HepG2 (cell line): Measurements from ENCODE around the gene GNG2. TPM values are rescaled to one million over a fixed set of nuclear protein-coding genes. Genes with fewer than 3 reads are reported as not detected.

Experiments
- ATAC-seq: fragments of 200-7000 bp; cut with Tn5 transposase; 3 replicates; pipeline ENCODE4 v1.9.1; 2020; ENCODE audit warnings: mild to moderate bottlenecking, moderate library complexity
- BruUV-seq: library from RNA; stranded (reverse); fragments of 400-500 nt; replicated peaks from 2 replicates; lab custom pipeline; 2021; lab: Mats Ljungman, UMichigan
- CTCF ChIA-PET: fragments of 300-600 bp; formaldehyde crosslinking; extraction: SDS; loops from one replicate; lab custom pipeline; 2021; ENCODE audit warnings: low total read pairs, inconsistent platforms, low intra/inter-chr PET ratio; lab: Yijun Ruan, JAX
- POLR2A ChIA-PET: fragments of 350-600 bp; sonication (Branson Sonifier 250); formaldehyde crosslinking; loops from one replicate; lab custom pipeline; 2020; ENCODE audit warnings: antibody characterized with exemption, inconsistent platforms; lab: Yijun Ruan, JAX
- DNase-seq: peaks from one replicate; pipeline ENCODE4 v3.0.0-alpha.2; 2015; ENCODE audit warnings: low spot score
- FAIRE-seq: peaks from 3 replicates; lab custom pipeline; 2011; peaks lifted over from hg19 to GRCh38; lab: Jason Lieb, UNC
- H2AFZ ChIP-seq: one replicate; pipeline ENCODE4 v1.6.1; 2011; ENCODE audit warnings: low read length, inconsistent platforms
- H3K27ac ChIP-seq: fragments of 300-600 bp; 3 replicates; pipeline ENCODE4 v1.8.0; 2011; ENCODE audit warnings: mixed run types, mild to moderate bottlenecking, mixed read lengths, low read length, inconsistent platforms; ENCODE audit not compliant: insufficient read depth; ENCODE audit errors: extremely low read length
- H3K27me3 ChIP-seq, 2 experiments: fragments of 200-600 bp in 1 of 2; 2 replicates in 1 of 2; 3 replicates in 1 of 2; pipeline versions ENCODE4 v1.6.0 to v1.8.0; 2011; ENCODE audit warnings: low read length in 2 of 2, mild to moderate bottlenecking in 2 of 2, moderate library complexity in 2 of 2, inconsistent platforms in 1 of 2; ENCODE audit not compliant: insufficient read depth in 2 of 2, control insufficient read depth in 1 of 2
- H3K36me3 ChIP-seq, 2 experiments: fragments of 200-600 bp in 1 of 2; replicated peaks in 1 of 2; 2 replicates in 1 of 2; 3 replicates in 1 of 2; pipeline versions ENCODE4 v1.5.1 to v1.8.0; 2011; ENCODE audit warnings: low read length in 2 of 2, inconsistent platforms in 1 of 2; ENCODE audit not compliant: insufficient read depth in 2 of 2, control insufficient read depth in 1 of 2
- H3K4me1 ChIP-seq: 2 replicates; pipeline ENCODE4 v1.5.1; 2012; ENCODE audit warnings: low read length, inconsistent platforms; ENCODE audit not compliant: insufficient read depth
- H3K4me2 ChIP-seq: 2 replicates; pipeline ENCODE4 v1.6.0; 2011; ENCODE audit warnings: low read depth, low read length, inconsistent platforms
- H3K4me3 ChIP-seq, 3 experiments: fragments of 200-600 bp in 1 of 3; sonication (generic), shearing (Covaris generic) in 1 of 3; replicated peaks in 1 of 3; 2 replicates each; pipeline ENCODE4 v1.5.1; 2011 to 2016; ENCODE audit warnings: low read length in 3 of 3, inconsistent platforms in 2 of 3, low read depth in 2 of 3, mild to moderate bottlenecking in 2 of 3, control low read depth in 1 of 3, mixed read lengths in 1 of 3; ENCODE audit not compliant: insufficient read depth in 1 of 3
- H3K79me2 ChIP-seq: one replicate; pipeline ENCODE4 v1.6.1; 2011; ENCODE audit warnings: low read length, inconsistent platforms; ENCODE audit not compliant: insufficient read depth
- H3K9ac ChIP-seq: 2 replicates; pipeline ENCODE4 v1.6.0; 2011; ENCODE audit warnings: mild to moderate bottlenecking, low read depth, low read length, inconsistent platforms; ENCODE audit not compliant: insufficient read depth
- H3K9me3 ChIP-seq: 2 replicates; pipeline ENCODE4 v1.5.1; 2012; ENCODE audit warnings: mild to moderate bottlenecking, low read length
- H4K20me1 ChIP-seq: 2 replicates; pipeline ENCODE4 v1.6.0; 2011; ENCODE audit warnings: inconsistent platforms, mild to moderate bottlenecking, low read length, moderate library complexity; ENCODE audit not compliant: insufficient read depth
- ATRX ChIP-seq: sonication (generic); formaldehyde crosslinking; IDR thresholded peaks from 2 replicates; pipeline ENCODE4 v1.4.0; 2020; ENCODE audit warnings: missing genetic modification reagents, borderline replicate concordance
- NFKBIZ ChIP-seq: IDR thresholded peaks from 2 replicates; pipeline ENCODE4 v1.6.1; 2018; ENCODE audit warnings: missing genetic modification reagents, missing compliant biosample characterization
- NKX3-1 ChIP-seq: sonication (generic); formaldehyde crosslinking; IDR thresholded peaks from 2 replicates; pipeline ENCODE4 v1.5.0; 2020; ENCODE audit warnings: missing genetic modification reagents
- NR1H2 ChIP-seq: sonication (generic); formaldehyde crosslinking; IDR thresholded peaks from 2 replicates; pipeline ENCODE4 v1.8.1; 2022; ENCODE audit warnings: low read depth, missing genetic modification reagents, borderline replicate concordance
- SMARCC2 ChIP-seq: fragments of 450-650 bp; IDR thresholded peaks from 2 replicates; pipeline ENCODE4 v1.6.1; 2017; ENCODE audit warnings: antibody characterized with exemption, mild to moderate bottlenecking
- ZNF207 ChIP-seq: fragments of 450-650 bp; IDR thresholded peaks from 2 replicates; pipeline ENCODE4 v1.6.1; 2016; ENCODE audit warnings: antibody characterized with exemption, borderline replicate concordance
- ZNF230 ChIP-seq: sonication (generic); formaldehyde crosslinking; IDR thresholded peaks from 2 replicates; pipeline ENCODE4 v1.4.0; 2020; ENCODE audit warnings: mild to moderate bottlenecking, missing genetic modification reagents
- ZNF264 ChIP-seq: sonication (generic); formaldehyde crosslinking; IDR thresholded peaks from 2 replicates; pipeline ENCODE4 v1.4.0; 2020; ENCODE audit warnings: missing genetic modification reagents
- ZNF766 ChIP-seq: sonication (generic); formaldehyde crosslinking; IDR thresholded peaks from 2 replicates; pipeline ENCODE4 v1.5.0; 2020; ENCODE audit warnings: missing genetic modification reagents, borderline replicate concordance
- WGBS: methylation state at CpG from one replicate; pipeline ENCODE4 v1.1.6; 2017; ENCODE audit warnings: low lambda C conversion rate; 5-methylcytosine and 5-hydroxymethylcytosine counted together
- in situ Hi-C: cut with HindIII; loops from 2 replicates; pipeline ENCODE4 v1.10.0; 2017; ENCODE audit warnings: low pct_unique_long_range_greater_than_20kb; ENCODE audit not compliant: extremely low pct_ligation_motif_present
- intact Hi-C: fragments of 100-400 bp; cut with micrococcal nuclease; formaldehyde crosslinking; loops from one replicate; pipeline ENCODE4 v1.10.0; 2022; ENCODE audit not compliant: unreplicated experiment
- polyA plus RNA-seq, 8 experiments: library from polyadenylated mRNA; depleted of rRNA in 3 of 8; stranded (reverse) in 7 of 8; unstranded in 1 of 8; fragments of >200 nt; fragmentation: Illumina TruSeq in 4 of 8; extraction: Trizol in 4 of 8; gene quantifications; 2 replicates each; pipeline versions ENCODE4 v1.2.1 to v1.2.3, GENCODE V29; 2011 to 2016; ENCODE audit warnings: low read depth in 4 of 8, missing spikeins in 1 of 8, mixed read lengths in 1 of 8; ENCODE audit not compliant: insufficient read depth in 1 of 8
- total RNA-seq, 5 experiments: library from RNA; depleted of rRNA; stranded (reverse); fragments of >200 nt; fragmentation: Illumina TruSeq; extraction: Trizol; gene quantifications; 2 replicates each; pipeline ENCODE4 v1.2.3, GENCODE V29; 2016; ENCODE audit warnings: low read depth in 1 of 5
- TF ChIP-seq, protein P1 (sequence below): sonication (generic); formaldehyde crosslinking; IDR thresholded peaks from 2 replicates; pipeline ENCODE4 v1.4.0; 2020; ENCODE audit warnings: missing genetic modification reagents, borderline replicate concordance
- TF ChIP-seq, protein P2 (sequence below): sonication (generic); formaldehyde crosslinking; IDR thresholded peaks from 2 replicates; pipeline ENCODE4 v1.4.0; 2020; ENCODE audit warnings: low read depth, mild to moderate bottlenecking, missing genetic modification reagents
- TF ChIP-seq, protein P3 (sequence below): sonication (generic); formaldehyde crosslinking; IDR thresholded peaks from 2 replicates; pipeline ENCODE4 v1.4.0; 2020; ENCODE audit warnings: missing genetic modification reagents
- TF ChIP-seq, protein P4 (sequence below): sonication (generic); formaldehyde crosslinking; IDR thresholded peaks from 2 replicates; pipeline ENCODE4 v1.4.0; 2020; ENCODE audit warnings: missing genetic modification reagents

The GNG2 gene
- total and polyA plus RNA-seq, 2 of the 13 experiments (the other 11 are each of a cell fraction or from before 2014, with no cell fraction given), result not detected

DNA sequence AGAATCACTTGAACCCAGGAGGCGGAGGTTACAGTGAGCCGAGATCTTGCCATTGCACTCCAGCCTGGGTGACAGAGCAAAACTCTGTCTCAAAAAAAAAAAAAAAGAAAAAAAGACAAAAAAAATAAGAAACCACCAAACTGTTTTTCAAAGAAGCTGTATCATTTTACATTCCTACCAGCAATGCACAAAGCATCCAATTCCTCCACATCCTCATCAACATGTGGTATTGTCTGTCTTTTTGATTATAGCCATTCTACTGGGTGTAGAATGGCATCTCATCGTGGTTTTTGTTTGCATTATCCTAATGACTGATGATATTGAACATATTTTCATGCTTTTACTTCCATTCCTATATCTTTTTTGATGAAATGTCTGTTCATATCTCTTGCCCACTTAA lies 36.2 kb upstream of the GNG2 start:
- ChIA-PET POLR2A (no interaction called here), CTCF (no interaction called here)
- no peak for FAIRE-seq
- Histone ChIP-seq H3K9ac (no peak overlapping the region), H3K36me3 (no peaks in the 10 kb centered on the region), H3K4me3 (no peak overlapping the region), H3K79me2 (no peaks in the 10 kb centered on the region), H4K20me1 (no peaks in the 10 kb centered on the region), H3K27me3 (no peaks in the 10 kb centered on the region; a peak in 1 of 5 replicates), H3K27ac (no peak overlapping the region), H3K9me3 (no peaks in the 10 kb centered on the region), H3K4me2 (no peak overlapping the region), H3K4me1 (no peaks in the 10 kb centered on the region), H2AFZ (no peak overlapping the region)
- no TSS peak for BruUV-seq
- TF ChIP-seq SMARCC2 (no peak), ATRX (CRISPR knock-in tag) (no peak), NKX3-1 (CRISPR knock-in tag) (no peak), NFKBIZ (no peak), ZNF264 (CRISPR knock-in tag) (no peak), NR1H2 (CRISPR knock-in tag) (no peak)
- ATAC-seq, result no peak
- DNase-seq, result no peak
- 8% methylated on average over 3 of the region's 3 CpGs for WGBS
- in situ Hi-C loops (no loop called here), intact Hi-C loops (no loop called here)

DNA sequence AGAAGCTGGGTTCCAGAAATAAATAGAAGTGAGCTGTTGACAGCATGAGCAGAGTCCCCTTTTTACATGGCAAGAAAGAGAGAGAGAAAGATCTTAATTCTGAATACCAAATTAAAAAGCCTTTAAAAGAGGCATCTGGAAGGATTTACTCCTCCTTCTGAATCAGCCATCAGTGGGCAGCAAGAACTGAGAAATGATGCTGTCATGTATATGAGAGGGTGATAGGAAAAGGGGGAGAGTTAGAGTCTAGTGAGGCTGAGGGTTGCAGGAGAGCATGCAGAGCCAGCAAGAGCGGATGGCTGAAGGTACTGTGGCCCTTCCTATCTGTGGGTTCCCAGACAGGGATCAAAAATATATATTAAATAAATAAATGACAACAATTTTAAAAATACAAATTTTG lies 34.5 kb upstream of the GNG2 start:
- POLR2A ChIA-PET, result no interaction called here
- intact Hi-C loops, result no loop called here
- CTCF ChIA-PET, result no interaction called here
- TF ChIP-seq, protein P1, sequence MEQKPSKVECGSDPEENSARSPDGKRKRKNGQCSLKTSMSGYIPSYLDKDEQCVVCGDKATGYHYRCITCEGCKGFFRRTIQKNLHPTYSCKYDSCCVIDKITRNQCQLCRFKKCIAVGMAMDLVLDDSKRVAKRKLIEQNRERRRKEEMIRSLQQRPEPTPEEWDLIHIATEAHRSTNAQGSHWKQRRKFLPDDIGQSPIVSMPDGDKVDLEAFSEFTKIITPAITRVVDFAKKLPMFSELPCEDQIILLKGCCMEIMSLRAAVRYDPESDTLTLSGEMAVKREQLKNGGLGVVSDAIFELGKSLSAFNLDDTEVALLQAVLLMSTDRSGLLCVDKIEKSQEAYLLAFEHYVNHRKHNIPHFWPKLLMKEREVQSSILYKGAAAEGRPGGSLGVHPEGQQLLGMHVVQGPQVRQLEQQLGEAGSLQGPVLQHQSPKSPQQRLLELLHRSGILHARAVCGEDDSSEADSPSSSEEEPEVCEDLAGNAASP (CRISPR knock-in tag), result no peak
- TF ChIP-seq, protein P2, sequence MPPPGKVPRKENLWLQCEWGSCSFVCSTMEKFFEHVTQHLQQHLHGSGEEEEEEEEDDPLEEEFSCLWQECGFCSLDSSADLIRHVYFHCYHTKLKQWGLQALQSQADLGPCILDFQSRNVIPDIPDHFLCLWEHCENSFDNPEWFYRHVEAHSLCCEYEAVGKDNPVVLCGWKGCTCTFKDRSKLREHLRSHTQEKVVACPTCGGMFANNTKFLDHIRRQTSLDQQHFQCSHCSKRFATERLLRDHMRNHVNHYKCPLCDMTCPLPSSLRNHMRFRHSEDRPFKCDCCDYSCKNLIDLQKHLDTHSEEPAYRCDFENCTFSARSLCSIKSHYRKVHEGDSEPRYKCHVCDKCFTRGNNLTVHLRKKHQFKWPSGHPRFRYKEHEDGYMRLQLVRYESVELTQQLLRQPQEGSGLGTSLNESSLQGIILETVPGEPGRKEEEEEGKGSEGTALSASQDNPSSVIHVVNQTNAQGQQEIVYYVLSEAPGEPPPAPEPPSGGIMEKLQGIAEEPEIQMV (CRISPR knock-in tag), result no peak
- TF ChIP-seq ZNF230 (CRISPR knock-in tag) (no peak), ZNF766 (CRISPR knock-in tag) (no peak), ZNF207 (no peak)
- TF ChIP-seq, protein P3, sequence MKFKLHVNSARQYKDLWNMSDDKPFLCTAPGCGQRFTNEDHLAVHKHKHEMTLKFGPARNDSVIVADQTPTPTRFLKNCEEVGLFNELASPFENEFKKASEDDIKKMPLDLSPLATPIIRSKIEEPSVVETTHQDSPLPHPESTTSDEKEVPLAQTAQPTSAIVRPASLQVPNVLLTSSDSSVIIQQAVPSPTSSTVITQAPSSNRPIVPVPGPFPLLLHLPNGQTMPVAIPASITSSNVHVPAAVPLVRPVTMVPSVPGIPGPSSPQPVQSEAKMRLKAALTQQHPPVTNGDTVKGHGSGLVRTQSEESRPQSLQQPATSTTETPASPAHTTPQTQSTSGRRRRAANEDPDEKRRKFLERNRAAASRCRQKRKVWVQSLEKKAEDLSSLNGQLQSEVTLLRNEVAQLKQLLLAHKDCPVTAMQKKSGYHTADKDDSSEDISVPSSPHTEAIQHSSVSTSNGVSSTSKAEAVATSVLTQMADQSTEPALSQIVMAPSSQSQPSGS (CRISPR knock-in tag), result no peak
- TF ChIP-seq, protein P4, sequence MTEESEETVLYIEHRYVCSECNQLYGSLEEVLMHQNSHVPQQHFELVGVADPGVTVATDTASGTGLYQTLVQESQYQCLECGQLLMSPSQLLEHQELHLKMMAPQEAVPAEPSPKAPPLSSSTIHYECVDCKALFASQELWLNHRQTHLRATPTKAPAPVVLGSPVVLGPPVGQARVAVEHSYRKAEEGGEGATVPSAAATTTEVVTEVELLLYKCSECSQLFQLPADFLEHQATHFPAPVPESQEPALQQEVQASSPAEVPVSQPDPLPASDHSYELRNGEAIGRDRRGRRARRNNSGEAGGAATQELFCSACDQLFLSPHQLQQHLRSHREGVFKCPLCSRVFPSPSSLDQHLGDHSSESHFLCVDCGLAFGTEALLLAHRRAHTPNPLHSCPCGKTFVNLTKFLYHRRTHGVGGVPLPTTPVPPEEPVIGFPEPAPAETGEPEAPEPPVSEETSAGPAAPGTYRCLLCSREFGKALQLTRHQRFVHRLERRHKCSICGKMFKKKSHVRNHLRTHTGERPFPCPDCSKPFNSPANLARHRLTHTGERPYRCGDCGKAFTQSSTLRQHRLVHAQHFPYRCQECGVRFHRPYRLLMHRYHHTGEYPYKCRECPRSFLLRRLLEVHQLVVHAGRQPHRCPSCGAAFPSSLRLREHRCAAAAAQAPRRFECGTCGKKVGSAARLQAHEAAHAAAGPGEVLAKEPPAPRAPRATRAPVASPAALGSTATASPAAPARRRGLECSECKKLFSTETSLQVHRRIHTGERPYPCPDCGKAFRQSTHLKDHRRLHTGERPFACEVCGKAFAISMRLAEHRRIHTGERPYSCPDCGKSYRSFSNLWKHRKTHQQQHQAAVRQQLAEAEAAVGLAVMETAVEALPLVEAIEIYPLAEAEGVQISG (CRISPR knock-in tag), result no peak

More for the DNA sequence above, 34.5 kb upstream of the GNG2 start:
- in situ Hi-C loops, result no loop called here
- Histone ChIP-seq H3K4me2 (no peak overlapping the region), H3K9ac (no peak overlapping the region), H3K36me3 (no peaks in the 10 kb centered on the region), H2AFZ (no peak overlapping the region), H3K27ac (no peak overlapping the region), H3K27me3 (no peaks in the 10 kb centered on the region; a peak in 1 of 5 replicates), H4K20me1 (no peaks in the 10 kb centered on the region), H3K4me1 (no peaks in the 10 kb centered on the region), H3K79me2 (no peaks in the 10 kb centered on the region), H3K4me3 (no peak overlapping the region), H3K9me3 (no peaks in the 10 kb centered on the region)
- WGBS, result 27% methylated on average over 1 of the region's 1 CpG
- no peak for FAIRE-seq
- DNase-seq, result no peak
- no peak for ATAC-seq
- no TSS peak for BruUV-seq
